H9 (cell line): ENCODE results near the gene ABCA6. TPM values are rescaled to one million over a fixed set of nuclear protein-coding genes. Genes with fewer than 3 reads are reported as not detected.

Source experiments
- DNase-seq: peaks from one replicate; pipeline ENCODE4 v3.0.0-alpha.2; 2017
- H2AFZ ChIP-seq: one replicate; pipeline ENCODE4 v1.6.1; 2013; ENCODE audit warnings: mild to moderate bottlenecking, low read length, control low read depth, moderate library complexity
- H2AK5ac ChIP-seq: 2 replicates; pipeline ENCODE4 v1.6.1; 2013; ENCODE audit warnings: low read length, control low read depth, mixed read lengths; ENCODE audit not compliant: insufficient read length
- H2BK120ac ChIP-seq: one replicate; pipeline ENCODE4 v1.6.1; 2013; ENCODE audit warnings: low read depth, mild to moderate bottlenecking, low read length, control low read depth, inconsistent platforms; ENCODE audit not compliant: poor library complexity, severe bottlenecking
- H2BK12ac ChIP-seq: 2 replicates; pipeline ENCODE4 v1.6.1; 2013; ENCODE audit warnings: low read length, control low read depth, mixed read lengths, low read depth; ENCODE audit not compliant: insufficient read length
- H2BK15ac ChIP-seq: 2 replicates; pipeline ENCODE4 v1.6.1; 2013; ENCODE audit warnings: low read depth, low read length, control low read depth
- H2BK20ac ChIP-seq: one replicate; pipeline ENCODE4 v1.6.1; 2013; ENCODE audit warnings: low read depth, mild to moderate bottlenecking, low read length, control low read depth, inconsistent platforms; ENCODE audit not compliant: poor library complexity, severe bottlenecking
- H2BK5ac ChIP-seq: 2 replicates; pipeline ENCODE4 v1.6.1; 2013; ENCODE audit warnings: low read length, control low read depth, mixed read lengths; ENCODE audit not compliant: insufficient read length
- H3K14ac ChIP-seq: 2 replicates; pipeline ENCODE4 v1.6.1; 2013; ENCODE audit warnings: low read length, control low read depth; ENCODE audit not compliant: insufficient read depth
- H3K18ac ChIP-seq: 2 replicates; pipeline ENCODE4 v1.6.1; 2013; ENCODE audit warnings: low read depth, mild to moderate bottlenecking, mixed read lengths, low read length, control low read depth; ENCODE audit not compliant: insufficient read length
- H3K23ac ChIP-seq: 2 replicates; pipeline ENCODE4 v1.6.1; 2013; ENCODE audit warnings: low read length, control low read depth, mixed read lengths, low read depth; ENCODE audit not compliant: insufficient read length
- H3K23me2 ChIP-seq: 2 replicates; pipeline ENCODE4 v1.6.1; 2013; ENCODE audit warnings: low read depth, mild to moderate bottlenecking, mixed read lengths, low read length, control low read depth; ENCODE audit not compliant: insufficient read length, poor library complexity, severe bottlenecking
- H3K27ac ChIP-seq: 2 replicates; pipeline ENCODE4 v1.5.1; 2013; ENCODE audit warnings: low read length, control low read depth, mixed read lengths, low read depth; ENCODE audit not compliant: insufficient read length
- H3K27me3 ChIP-seq: 2 replicates; pipeline ENCODE4 v1.6.1; 2013; ENCODE audit warnings: low read length, control low read depth, inconsistent platforms; ENCODE audit not compliant: insufficient read depth
- H3K4ac ChIP-seq: 2 replicates; pipeline ENCODE4 v1.6.1; 2013; ENCODE audit warnings: low read depth, mild to moderate bottlenecking, control low read depth, inconsistent platforms, low read length, moderate library complexity
- H3K4me1 ChIP-seq: 2 replicates; pipeline ENCODE4 v1.6.1; 2013; ENCODE audit warnings: low read length, control low read depth, inconsistent platforms; ENCODE audit not compliant: insufficient read depth
- H3K4me2 ChIP-seq: 2 replicates; pipeline ENCODE4 v1.6.1; 2013; ENCODE audit warnings: low read length, control low read depth, mixed read lengths; ENCODE audit not compliant: insufficient read length, insufficient read depth
- H3K56ac ChIP-seq: 2 replicates; pipeline ENCODE4 v1.6.1; 2013; ENCODE audit warnings: low read depth, mild to moderate bottlenecking, mixed read lengths, low read length, control low read depth; ENCODE audit not compliant: insufficient read length
- H3K79me1 ChIP-seq: 2 replicates; pipeline ENCODE4 v1.6.1; 2013; ENCODE audit warnings: low read depth, mild to moderate bottlenecking, moderate library complexity, low read length, control low read depth, inconsistent platforms; ENCODE audit not compliant: insufficient read depth, poor library complexity, severe bottlenecking
- H3K79me2 ChIP-seq: 2 replicates; pipeline ENCODE4 v1.6.1; 2013; ENCODE audit warnings: low read length, control low read depth, inconsistent platforms; ENCODE audit not compliant: insufficient read depth
- H3K9ac ChIP-seq: 2 replicates; pipeline ENCODE4 v1.6.1; 2013; ENCODE audit warnings: low read length, control low read depth, mixed read lengths; ENCODE audit not compliant: insufficient read length; ENCODE audit errors: extremely low read depth
- H3K9me3 ChIP-seq: one replicate; pipeline ENCODE4 v1.6.1; 2013; ENCODE audit warnings: low read depth, low read length, inconsistent platforms; ENCODE audit not compliant: control insufficient read depth
- H3T11ph ChIP-seq: one replicate; pipeline ENCODE4 v1.6.1; 2013; ENCODE audit warnings: mild to moderate bottlenecking, low read length, control low read depth, inconsistent platforms
- H4K20me1 ChIP-seq: one replicate; pipeline ENCODE4 v1.6.1; 2013; ENCODE audit not compliant: control insufficient read depth, insufficient read length, insufficient read depth
- H4K5ac ChIP-seq: 2 replicates; pipeline ENCODE4 v1.6.1; 2013; ENCODE audit warnings: low read depth, mild to moderate bottlenecking, mixed read lengths, low read length, control low read depth; ENCODE audit not compliant: insufficient read length
- H4K8ac ChIP-seq: replicated peaks from 2 replicates; pipeline ENCODE4 v1.6.1; 2013; ENCODE audit warnings: low read length, control low read depth, mixed read lengths, low read depth; ENCODE audit not compliant: insufficient read length
- H4K91ac ChIP-seq: 2 replicates; pipeline ENCODE4 v1.6.1; 2013; ENCODE audit warnings: low read depth, mild to moderate bottlenecking, moderate library complexity, mixed read lengths, low read length, control low read depth; ENCODE audit not compliant: insufficient read length
- H3K27ac Mint-ChIP-seq, 3 experiments: 2 replicates in 2 of 3; 3 replicates in 1 of 3; pipeline ENCODE4 v1.8.0; 2020 to 2021; ENCODE audit warnings: mixed read lengths in 3 of 3, mild to moderate bottlenecking in 1 of 3, moderate library complexity in 1 of 3
- H3K27me3 Mint-ChIP-seq: 2 replicates; pipeline ENCODE4 v1.8.0; 2021; ENCODE audit warnings: low read depth, mild to moderate bottlenecking, moderate library complexity, mixed read lengths
- H3K36me3 Mint-ChIP-seq, 3 experiments: 2 replicates in 2 of 3; 3 replicates in 1 of 3; pipeline ENCODE4 v1.8.0; 2020 to 2021; ENCODE audit warnings: low read depth in 3 of 3, mixed read lengths in 3 of 3; ENCODE audit not compliant: insufficient read depth in 1 of 3
- H3K4me1 Mint-ChIP-seq, 2 experiments: 2 replicates each; pipeline ENCODE4 v1.8.0; 2020; ENCODE audit warnings: mixed read lengths in 2 of 2
- H3K4me3 Mint-ChIP-seq, 2 experiments: 2 replicates in 1 of 2; 3 replicates in 1 of 2; pipeline ENCODE4 v1.8.0; 2020 to 2021; ENCODE audit warnings: mild to moderate bottlenecking in 2 of 2, mixed read lengths in 2 of 2, moderate library complexity in 1 of 2
- H3K9me3 Mint-ChIP-seq, 2 experiments: 2 replicates in 1 of 2; 3 replicates in 1 of 2; pipeline ENCODE4 v1.8.0; 2020; ENCODE audit warnings: mild to moderate bottlenecking in 2 of 2, mixed read lengths in 2 of 2, moderate library complexity in 1 of 2
- CTCF ChIP-seq: fragments of 200-600 bp; sonication (generic); conservative IDR thresholded peaks from 3 replicates; pipeline ENCODE4 v1.8.0; 2021; ENCODE audit warnings: antibody characterized with exemption, mild to moderate bottlenecking
- WGBS: extraction: QIAGEN DNeasy Blood & Tissue Kit; methylation state at CpG from one replicate; pipeline ENCODE4 v1.1.7; 2013; ENCODE audit warnings: missing lambda C conversion rate, low lambda C conversion rate, mixed read lengths; ENCODE audit not compliant: insufficient read length; ENCODE audit errors: extremely low coverage; 5-methylcytosine and 5-hydroxymethylcytosine counted together
- total RNA-seq: library from RNA; stranded (reverse); gene quantifications from 2 replicates; pipeline ENCODE4 v1.2.1, GENCODE V29; 2021

The ABCA6 gene
- total RNA-seq, 1 experiment from 2014 or later: not detected

GRCh38 chr17:69057280-69057679, 84.4 kb downstream of the ABCA6 start:
- no peaks in the 10 kb centered on the region for H3K36me3 Mint-ChIP-seq

More at GRCh38 chr17:69057280-69057679, 84.4 kb downstream of the ABCA6 start:
- no peak overlapping the region for H3K27ac Mint-ChIP-seq
- no peaks in the 10 kb centered on the region for H3K9me3 Mint-ChIP-seq
- no peak for TF ChIP-seq CTCF
- no peak overlapping the region for H3T11ph ChIP-seq
- no peak overlapping the region for H3K9ac ChIP-seq
- no peak overlapping the region for H3K4me2 ChIP-seq
- no peaks in the 10 kb centered on the region for H3K27me3 Mint-ChIP-seq
- no peak overlapping the region for H3K27ac ChIP-seq
- H3K4me1 Mint-ChIP-seq: 0 out of 4 replicates have a peak, but pooled peaks cover 2 to 4% of the 10 kb centered on the region in 2 experiments
- DNase-seq: no peak
- no peak overlapping the region for H2BK15ac ChIP-seq
- H3K9me3 ChIP-seq: no peaks in the 10 kb centered on the region
- H3K4me3 Mint-ChIP-seq: no peak overlapping the region
- no peak overlapping the region for H3K4ac ChIP-seq
- H3K79me2 ChIP-seq: no peaks in the 10 kb centered on the region
- no peak overlapping the region for H3K23ac ChIP-seq
- H2AFZ ChIP-seq: no peak overlapping the region
- H4K8ac ChIP-seq: no peak overlapping the region
- no peak overlapping the region for H2BK5ac ChIP-seq
- no peaks in the 10 kb centered on the region for H3K27me3 ChIP-seq
- H4K5ac ChIP-seq: no peak overlapping the region
- H3K56ac ChIP-seq: no peak overlapping the region
- no CpG with 5 or more reads among the region's 1 CpG for WGBS
- H3K14ac ChIP-seq: no peak overlapping the region
- no peak overlapping the region for H3K18ac ChIP-seq
- no peaks in the 10 kb centered on the region for H4K20me1 ChIP-seq
- H3K23me2 ChIP-seq: no peaks in the 10 kb centered on the region
- no peak overlapping the region for H2BK20ac ChIP-seq
- no peaks in the 10 kb centered on the region for H3K4me1 ChIP-seq
- no peak overlapping the region for H2AK5ac ChIP-seq
- no peak overlapping the region for H4K91ac ChIP-seq
- no peak overlapping the region for H2BK120ac ChIP-seq
- no peaks in the 10 kb centered on the region for H3K79me1 ChIP-seq
- H2BK12ac ChIP-seq: no peak overlapping the region
